Activated naive CD4-positive, alpha-beta T cell (primary cell): ENCODE results near the gene NRL.

Experiments
- DNase-seq, 4 experiments: peaks; one replicate each; lab custom pipeline; 2025; lab: John Stamatoyannopoulos, UW

Gene NRL

DNA sequence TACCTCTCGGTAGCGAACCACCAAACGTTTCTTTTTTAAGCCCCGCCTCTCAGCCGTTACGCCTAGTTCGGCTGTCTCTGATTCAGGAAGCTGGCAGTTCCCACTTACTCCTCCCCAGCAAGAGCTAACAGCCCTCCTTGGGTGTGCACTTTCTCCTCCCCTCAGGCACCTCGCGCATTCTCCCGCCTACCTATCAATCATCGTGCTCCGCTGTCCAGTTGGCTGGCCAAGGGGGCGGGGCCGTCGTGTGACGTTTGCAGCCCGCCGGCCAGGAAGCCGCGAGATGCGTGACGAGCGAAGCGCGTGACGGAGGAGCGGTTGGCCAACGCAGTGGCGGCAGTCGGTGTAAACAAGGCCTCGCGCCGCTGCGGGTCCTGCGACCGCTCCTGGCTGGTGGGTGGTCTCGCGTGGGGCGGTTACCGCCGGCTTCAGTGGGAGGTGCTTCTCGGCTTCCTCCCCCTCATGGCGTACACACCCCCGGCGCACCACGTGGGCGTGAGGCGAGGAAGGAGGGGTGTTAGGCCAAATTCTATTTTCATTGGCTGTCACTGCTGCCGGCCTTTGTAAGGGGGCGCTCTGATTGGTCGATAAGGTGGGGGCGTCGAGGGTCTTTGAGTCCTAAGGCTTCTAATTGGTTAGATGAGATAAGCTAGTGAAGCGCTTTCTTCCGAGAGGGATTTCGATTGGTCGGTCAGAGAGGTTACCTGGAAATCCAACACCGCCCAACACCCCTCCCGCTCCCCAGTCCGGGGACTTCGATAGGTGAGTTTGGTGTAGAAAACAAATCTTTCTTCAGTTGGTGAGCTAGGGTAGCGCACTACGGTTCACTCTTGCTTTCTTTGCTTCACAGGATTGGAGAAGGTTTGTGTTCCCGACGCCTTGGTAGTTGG is at the start of gene NRL, which contains the start of gene DCAF11:
Gene NRL (minus strand): TSS at position 418 of the 890 bp plus-strand sequence. CDS start 32,101 bp downstream, outside the sequence.
Gene DCAF11 (plus strand): TSS at position 246 of the 890 bp plus-strand sequence. CDS start 818 bp downstream, outside the sequence.
- DNase-seq, result peak; percentile 97 to 99 (median 99)

DNA sequence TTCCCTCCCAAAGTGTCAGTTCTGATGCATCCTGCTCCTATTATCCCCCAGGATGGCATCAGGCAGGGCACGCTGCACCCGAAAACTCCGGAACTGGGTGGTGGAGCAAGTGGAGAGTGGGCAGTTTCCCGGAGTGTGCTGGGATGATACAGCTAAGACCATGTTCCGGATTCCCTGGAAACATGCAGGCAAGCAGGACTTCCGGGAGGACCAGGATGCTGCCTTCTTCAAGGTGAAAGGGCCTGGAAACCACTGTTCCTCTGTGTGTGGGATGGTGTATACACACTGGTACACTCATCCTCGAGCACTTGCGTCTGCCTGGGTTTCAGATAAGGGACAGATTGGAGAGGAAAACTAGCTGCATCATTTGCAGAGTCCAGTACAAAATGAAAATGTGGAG is 47.3 kb upstream of the NRL start:
- no peak for DNase-seq

DNA sequence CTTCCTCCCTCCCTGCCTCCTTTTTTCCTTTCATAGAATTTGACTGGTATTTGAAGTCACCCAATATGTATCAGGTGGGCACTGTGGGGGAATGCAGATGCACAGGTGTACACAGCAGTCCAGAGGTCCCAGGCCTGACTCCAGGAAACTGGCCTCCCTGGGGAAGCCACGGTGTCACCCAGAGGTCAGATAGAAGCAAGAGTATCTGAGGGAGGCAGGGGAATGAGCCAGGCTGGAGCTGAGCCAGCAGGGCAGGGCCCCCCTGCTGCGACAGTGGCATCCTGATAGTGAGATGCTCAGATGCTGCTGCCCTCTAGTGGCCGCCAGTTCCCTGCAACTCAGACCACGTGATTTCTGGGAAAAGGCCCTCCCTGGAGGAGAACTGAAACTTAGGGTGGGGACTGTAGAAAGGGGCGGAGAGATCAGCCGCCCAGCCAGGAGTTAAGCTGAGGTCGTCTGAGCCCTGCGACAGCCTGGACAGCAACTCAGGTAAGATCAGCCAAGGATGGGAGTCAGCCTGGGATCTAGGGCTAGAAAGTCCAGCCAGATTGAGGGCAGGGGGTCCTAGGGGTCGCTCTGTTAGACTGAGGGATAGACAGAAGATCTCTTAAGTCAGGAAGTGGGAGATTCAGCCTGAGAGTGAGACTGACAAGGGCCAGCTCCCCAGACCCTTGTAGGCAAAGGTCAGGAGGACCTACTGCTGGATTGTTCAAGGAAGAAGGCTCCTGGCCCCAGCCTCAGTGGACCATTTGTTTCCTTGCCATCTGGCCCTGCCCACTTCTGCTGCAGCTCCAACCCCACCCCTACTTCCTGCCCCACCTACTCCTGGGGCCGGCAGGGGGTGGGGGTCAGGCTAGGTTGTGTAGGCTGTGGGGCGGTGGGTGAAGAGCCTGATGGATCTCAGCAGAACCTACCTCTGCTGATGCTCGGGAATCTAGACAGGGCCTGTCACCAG is 46.4 kb upstream of the NRL start, which contains the start of gene IRF9:
Gene IRF9 (plus strand): TSS at position 416 of the 955 bp plus-strand sequence. CDS start 880 bp downstream, outside the sequence.
- DNase-seq, result peak; percentile 96 to 98 (median 97)

DNA sequence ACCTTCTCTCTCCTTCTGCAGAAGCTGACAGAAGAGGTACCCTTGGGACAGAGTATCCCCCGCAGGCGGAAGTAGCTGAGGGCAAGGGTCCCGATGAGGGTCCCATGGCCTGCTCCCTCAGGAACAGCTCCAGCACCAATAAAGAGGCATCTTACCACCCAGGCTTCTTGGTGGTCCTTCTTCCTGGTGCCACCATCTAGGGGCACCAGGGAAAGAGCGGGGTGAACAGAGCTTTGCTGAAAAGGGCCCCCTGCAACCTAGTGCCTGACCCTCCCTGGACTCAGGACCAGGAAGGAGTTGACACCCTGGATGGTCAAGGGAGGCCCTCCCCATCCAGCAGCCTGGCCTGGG is 45.7 kb upstream of the NRL start:
- DNase-seq, result no peak

DNA sequence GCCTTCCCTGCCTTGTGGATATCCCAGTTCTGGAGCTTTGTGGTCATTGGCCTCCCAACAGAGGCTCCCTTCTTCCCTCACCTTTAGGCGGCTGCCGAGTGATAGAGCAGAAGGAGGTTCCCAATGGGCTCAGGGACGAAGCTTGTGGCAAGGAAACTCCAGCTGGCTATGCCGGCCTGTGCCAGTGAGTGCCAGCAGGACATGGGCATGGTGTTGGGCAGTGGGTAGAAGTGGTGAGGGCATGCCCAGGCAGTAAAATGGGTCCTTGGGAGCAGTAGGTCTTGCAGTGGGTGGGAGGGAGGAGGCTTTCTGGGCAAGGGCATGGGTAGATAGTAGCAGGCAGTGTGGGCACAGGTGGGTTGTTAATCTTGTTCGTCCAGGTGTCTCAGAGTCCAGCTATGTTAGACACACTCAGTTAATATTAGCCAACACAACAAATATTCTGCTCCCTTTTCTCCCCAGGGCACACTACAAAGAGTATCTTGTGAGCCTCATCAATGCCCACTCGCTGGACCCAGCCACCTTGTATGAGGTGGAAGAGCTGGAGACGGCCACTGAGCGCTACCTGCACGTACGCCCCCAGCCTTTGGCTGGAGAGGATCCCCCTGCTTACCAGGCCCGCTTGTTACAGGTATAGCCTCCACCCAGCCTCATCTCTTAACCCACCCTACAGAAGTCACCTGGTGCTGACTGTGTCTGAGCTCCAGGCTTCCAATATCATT is 45.2 kb upstream of the NRL start:
- no peak for DNase-seq

DNA sequence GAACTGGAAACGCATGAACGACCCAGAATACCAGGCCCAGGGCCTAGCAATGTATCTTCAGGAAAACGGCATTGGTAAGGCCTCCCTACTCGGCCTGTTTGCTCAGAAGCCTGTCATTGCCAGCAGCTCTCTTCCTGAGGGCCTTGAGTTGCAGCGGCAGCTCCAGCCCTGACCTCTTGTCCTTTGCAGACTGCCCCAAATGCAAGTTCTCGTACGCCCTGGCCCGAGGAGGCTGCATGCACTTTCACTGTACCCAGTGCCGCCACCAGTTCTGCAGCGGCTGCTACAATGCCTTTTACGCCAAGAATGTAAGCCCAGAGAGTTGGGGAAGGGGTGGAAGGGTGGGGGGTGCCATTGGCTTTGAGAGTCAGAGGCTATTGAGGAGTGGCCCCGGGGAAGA is 42.6 kb upstream of the NRL start:
- DNase-seq, result no peak

DNA sequence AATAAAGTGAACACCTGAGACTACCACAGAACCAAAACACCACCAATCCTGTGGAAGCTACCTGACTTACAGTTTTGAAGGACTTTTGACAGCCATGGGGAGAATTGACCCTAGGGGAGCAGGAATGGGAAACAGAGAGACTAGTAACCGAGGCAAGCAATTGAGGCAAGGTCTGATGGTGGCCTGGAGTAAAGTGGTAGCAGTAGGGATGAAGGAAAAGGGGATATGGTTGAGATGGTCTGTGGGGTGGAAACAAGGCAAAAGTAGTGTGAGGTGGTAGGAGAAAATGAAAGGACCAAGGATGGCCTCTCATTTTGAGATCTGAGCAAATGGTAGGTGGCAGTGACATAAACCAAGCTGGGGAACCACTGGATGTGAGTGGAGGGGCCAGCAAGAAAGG is 42.1 kb upstream of the NRL start:
- no peak for DNase-seq

DNA sequence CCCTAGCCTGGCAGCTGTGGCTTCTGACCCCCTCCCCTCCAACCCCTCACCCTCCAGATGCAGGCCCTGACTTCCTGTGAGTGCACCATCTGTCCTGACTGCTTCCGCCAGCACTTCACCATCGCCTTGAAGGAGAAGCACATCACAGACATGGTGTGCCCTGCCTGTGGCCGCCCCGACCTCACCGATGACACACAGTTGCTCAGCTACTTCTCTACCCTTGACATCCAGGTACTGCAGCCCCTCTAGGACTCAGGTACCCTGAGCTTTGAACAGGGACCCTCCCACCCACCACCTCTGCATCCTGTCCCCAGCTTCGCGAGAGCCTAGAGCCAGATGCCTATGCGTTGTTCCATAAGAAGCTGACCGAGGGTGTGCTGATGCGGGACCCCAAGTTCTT is 40.4 kb upstream of the NRL start:
- no peak for DNase-seq

DNA sequence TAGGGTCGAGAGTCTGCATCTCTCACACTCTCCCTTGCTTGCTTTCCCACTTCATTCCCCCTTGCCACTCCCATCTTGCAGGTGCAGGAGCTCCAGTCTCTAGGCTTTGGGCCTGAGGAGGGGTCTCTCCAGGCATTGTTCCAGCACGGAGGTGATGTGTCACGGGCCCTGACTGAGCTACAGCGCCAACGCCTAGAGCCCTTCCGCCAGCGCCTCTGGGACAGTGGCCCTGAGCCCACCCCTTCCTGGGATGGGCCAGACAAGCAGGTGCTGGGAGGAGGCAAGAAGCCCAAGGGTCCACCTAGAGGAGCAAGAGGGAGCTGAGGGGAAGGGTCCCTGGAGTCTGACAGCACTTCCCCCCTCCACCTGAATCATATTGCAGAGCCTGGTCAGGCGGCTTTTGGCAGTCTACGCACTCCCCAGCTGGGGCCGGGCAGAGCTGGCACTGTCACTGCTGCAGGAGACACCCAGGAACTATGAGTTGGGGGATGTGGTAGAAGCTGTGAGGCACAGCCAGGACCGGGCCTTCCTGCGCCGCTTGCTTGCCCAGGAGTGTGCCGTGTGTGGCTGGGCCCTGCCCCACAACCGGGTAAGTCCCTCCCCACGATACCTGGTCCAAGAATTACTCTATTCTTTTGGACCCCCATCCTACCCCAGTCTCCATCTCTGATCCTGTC is 36.8 kb upstream of the NRL start:
- DNase-seq, result no peak

DNA sequence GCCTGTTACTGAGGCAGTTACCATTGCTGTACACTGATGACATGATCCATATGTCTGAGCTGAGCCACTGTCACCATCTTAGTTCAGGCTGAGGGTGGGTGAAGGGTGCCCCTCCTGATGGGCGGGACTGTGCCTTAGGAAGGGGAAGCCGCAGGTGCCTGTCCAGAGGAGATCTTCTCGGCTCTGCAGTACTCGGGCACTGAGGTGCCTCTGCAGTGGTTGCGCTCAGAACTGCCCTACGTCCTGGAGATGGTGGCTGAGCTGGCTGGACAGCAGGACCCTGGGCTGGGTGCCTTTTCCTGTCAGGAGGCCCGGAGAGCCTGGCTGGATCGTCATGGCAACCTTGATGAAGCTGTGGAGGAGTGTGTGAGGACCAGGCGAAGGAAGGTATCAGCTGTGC is 36.2 kb upstream of the NRL start:
- DNase-seq, result no peak

DNA sequence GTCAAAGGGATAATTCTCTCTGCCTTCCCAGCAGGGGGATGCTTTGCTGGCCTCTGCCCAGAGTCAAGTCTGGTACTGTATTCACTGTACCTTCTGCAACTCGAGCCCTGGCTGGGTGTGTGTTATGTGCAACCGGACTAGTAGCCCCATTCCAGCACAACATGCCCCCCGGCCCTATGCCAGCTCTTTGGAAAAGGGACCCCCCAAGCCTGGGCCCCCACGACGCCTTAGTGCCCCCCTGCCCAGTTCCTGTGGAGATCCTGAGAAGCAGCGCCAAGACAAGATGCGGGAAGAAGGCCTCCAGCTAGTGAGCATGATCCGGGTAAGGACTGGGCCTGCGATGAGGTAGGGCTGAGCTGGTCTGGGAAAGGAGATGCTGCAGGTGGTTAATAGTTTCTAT is 35.8 kb upstream of the NRL start:
- DNase-seq, result no peak

DNA sequence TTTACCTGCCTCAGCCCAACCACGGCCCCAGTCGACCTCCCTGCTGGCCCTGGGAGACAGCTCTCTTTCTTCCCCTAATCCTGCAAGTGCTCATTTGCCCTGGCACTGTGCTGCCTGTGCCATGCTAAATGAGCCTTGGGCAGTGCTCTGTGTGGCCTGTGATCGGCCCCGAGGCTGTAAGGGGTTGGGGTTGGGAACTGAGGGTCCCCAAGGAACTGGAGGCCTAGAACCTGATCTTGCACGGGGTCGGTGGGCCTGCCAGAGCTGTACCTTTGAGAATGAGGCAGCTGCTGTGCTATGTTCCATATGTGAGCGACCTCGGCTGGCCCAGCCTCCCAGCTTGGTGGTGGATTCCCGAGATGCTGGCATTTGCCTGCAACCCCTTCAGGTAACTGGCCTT is 35.3 kb upstream of the NRL start:
- no peak for DNase-seq

DNA sequence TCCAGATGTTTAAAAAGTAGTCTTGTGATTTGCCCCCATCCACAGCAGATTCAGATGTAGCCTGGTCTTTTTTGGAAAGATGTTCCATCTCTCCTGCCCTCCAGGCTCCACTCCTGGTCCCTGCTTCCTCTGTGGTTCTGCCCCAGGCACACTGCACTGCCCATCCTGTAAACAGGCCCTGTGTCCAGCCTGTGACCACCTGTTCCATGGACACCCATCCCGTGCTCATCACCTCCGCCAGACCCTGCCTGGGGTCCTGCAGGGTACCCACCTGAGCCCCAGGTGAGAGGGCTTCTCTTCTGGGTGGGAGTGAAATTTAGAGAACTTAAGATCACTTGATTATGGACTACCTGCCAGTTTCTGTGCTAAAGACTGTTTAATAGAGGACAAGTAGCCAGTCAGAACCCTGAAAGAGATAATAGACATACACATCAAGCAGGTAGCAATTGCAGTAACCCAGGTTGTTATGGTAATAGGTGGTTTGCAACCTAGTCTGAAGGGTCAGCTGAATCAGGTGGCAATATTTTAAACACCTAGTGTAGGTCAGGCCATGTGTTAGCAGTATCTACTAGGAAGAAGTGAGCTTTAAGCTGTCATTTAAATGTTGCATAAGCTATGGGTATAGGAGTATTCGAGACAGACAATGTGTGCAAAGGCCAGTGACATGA is 34.7 kb upstream of the NRL start:
- DNase-seq, result no peak

DNA sequence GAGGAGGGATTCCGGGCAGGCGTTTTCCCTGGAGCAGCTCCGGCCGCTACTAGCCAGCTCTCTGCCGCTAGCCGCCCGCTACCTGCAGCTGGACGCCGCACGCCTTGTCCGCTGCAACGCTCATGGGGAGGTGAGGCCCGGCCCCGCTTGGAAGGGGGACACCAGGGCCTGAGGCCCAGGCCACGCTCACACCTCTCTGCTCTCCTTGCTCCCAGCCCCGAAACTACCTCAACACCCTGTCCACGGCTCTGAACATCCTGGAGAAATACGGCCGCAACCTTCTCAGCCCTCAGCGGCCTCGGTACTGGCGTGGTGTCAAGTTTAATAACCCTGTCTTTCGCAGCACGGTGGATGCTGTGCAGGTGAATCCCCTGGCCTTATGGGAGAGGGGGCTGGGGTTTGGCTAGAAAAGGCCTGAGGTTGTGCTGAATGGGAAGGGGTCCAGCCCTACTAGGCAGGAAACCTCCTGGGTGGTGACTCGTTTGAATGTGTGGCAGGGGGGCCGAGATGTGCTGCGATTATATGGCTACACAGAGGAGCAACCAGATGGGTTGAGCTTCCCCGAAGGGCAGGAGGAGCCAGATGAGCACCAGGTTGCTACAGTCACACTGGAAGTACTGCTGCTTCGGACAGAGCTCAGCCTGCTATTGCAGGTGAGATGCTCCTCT is 33.1 kb upstream of the NRL start:
- no peak for DNase-seq

DNA sequence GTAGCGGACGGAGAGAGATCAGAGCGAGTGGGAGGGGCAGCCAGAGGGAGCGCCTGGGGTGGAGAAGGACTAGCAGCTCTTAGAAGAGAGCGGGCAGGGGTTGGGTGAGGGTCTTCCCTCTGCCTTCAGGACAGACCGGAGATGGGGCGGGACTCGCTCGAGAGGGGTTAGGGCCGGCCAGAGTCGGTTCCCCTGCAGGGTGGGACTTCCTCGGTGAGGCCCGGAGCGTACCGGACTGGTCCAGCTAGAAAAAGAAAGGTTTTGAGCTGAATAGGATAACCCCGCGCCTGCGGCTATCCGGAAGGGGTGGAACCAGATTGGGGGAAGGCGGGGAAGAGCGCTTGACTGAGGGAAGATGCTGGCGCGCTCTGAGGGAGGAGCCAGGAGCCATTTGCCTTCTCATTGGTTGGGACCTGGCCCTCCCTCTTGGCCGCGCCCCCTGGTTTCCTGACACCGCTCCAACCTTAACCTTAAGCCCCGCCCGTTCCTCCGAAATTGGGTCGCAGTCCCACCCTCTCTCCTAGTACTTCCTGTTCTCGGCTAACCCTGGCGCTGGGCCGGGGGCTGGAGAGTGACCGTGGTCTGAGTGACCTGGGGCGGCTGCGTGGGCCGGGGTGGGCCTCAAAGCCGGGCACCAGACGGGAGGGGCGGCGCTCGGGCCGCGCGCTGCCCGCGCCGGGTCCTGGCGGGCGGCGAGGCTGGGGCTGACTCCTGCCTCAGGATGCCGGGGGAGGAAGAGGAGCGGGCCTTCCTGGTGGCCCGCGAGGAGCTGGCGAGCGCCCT is 32.4 kb upstream of the NRL start, which contains the start of gene RNF31:
Gene RNF31 (plus strand): TSS at position 521 of the 783 bp plus-strand sequence. CDS start 201 bp downstream, at position 722.
- peak; percentile 83 to 95 (median 87) for DNase-seq

DNA sequence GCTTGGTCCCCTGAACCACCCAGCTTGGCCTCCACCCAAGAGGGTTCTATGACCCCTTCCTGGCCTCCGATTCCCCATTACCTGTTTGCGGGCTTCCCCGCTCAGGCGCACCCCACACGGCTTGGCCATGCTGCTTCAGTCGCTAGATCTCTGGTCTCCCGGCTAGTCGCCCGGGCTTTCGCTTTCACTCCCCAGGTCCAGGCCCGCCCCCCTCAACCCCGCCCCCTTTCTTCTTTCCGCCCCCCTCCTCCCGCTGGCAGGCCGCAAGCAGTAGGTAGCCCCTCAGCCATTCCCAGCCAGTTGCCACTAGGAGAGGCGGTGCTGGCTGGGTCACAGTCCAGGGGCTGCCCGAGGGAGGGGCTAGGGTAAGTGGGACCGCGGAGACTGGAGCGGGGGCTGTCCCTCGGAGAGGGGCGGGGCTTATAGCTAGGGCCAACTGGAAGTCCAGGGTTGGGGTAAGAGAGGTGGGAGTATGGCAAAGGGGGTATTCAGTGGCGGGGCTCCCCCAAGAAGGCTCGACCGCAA is 31.8 kb upstream of the NRL start, which contains the start of gene PSME2:
Gene PSME2 (minus strand): TSS at position 158 of the 525 bp plus-strand sequence. CDS start 29 bp downstream, at position 129.
- DNase-seq, result peak; percentile 59 to 78 (median 73)

DNA sequence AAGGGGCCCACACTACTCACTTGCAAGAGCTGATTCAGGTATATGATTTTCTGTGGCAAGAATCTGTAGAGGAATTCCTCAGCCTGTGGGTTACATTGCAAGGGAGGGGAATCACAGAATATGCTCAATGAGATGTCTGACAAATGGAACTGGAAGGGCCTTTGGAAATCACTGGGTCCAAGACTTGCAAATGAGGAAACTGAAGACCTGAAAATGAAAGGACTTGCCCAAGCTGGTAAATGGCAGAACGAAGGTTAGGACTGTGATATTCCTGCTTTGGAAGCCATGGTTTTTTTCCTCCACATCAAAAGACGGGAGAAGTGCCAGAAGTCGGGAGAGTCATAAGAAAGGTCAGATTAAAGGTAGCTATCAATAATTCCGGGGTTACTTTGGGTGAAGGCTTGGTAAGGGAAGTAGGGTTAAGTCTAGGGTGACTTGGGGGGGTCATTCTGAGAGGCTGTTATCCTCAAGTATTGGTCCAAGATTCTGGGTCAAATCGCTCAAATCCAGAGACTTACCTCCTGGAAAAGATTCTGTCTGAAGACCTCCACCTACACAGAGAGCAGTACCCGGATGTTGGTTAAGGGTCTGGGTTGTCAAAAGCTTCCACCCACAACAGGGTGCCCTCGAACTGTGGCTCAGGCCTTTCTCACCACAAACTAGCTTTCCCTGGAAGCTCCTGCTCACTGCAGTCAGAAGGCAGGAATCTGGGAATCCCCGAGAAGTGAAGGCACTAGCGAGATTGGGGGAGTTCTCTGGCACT is 31.1 kb upstream of the NRL start:
- DNase-seq, result no peak

DNA sequence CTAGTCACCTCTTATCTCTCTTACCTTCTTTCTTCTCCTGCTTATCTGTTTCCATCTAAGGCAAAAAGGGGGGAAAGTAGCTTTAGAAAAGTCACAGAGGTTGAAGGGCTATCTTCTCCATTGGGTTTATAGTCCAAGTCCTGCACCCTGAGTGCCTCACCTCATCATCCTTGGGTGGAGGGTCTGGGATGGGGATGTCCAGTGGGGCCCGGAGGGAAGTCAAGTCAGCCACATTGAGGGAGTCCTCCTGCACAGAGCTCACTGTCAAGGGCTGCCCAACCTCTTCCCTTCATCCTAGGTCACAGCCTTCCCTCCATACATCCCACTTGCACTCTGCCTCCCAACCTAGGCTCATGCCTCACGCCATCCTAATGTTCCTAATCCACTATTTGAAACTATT is 30.5 kb upstream of the NRL start:
- DNase-seq, result no peak
